ENCODE results near the gene LGR4.
A peak's percentile ranks its signal among the peaks of the same experiment; 100 is the strongest.

The LGR4 gene

DNA sequence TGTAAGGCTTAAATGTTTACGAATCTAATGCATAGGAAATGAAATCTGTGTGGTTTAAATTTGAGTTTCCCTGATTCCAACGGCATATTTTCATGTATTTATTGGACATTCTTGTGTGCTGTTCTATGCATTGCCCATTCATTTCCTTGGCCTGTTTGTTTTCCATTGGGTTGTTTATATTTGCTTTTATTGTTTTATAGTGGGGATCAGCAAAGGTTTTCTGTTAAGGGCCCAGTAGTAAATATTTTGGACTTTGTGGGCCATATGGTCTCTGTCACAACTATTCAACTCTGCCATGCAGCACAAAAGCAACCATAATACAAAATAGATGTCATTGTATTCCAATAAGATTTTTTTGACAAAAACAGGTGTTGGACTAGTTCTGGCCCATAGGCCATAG, 5.2 kb upstream of the LGR4 start:
- DNase-seq: no peak
- Histone ChIP-seq H3K9me3 (no peaks in the 10 kb centered on the region), H3K4me3 (ENCODE audit: low read depth, low read length) (no peak overlapping the region), H3K4me1 (no peaks in the 10 kb centered on the region), H3K27me3 (no peaks in the 10 kb centered on the region), H3K36me3 (no peaks in the 10 kb centered on the region)
- no peak for TF ChIP-seq CTCF (IDR thresholded peaks at IDR 0.05; ENCODE audit: low read depth, low read length)

DNA sequence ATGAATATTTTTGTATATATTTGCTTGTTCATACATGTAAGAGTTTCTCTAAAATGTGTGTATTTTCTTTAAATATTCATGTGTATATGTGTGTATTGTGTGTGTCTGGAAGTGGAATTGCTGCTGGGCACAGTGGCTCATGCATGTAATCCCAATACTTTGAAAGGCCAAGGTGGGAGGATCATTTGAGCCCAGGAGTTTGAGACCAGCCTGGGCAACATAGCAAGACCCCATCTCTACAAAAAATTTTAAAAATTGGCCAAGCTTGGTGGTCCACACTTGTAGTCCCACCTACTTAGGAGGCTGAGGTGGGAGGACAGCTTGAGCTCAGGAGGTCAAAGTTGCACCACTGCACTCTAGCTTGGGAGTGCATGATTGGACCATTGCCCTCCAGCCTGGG, 4.7 kb upstream of the LGR4 start:
- no peak for DNase-seq
- H3K4me1 ChIP-seq: no peaks in the 10 kb centered on the region
- no peaks in the 10 kb centered on the region for H3K36me3 ChIP-seq

GRCh38 chr11:27475622-27476021, 3.0 kb upstream of the LGR4 start:
- TF ChIP-seq CTCF (IDR thresholded peaks at IDR 0.05; ENCODE audit: low read depth, low read length): no peak
- no peak overlapping the region for H3K4me3 ChIP-seq (ENCODE audit: low read depth, low read length)
- H3K27me3 ChIP-seq: no peaks in the 10 kb centered on the region
- DNase-seq: no peak
- no peaks in the 10 kb centered on the region for H3K9me3 ChIP-seq
- H3K4me1 ChIP-seq: no peaks in the 10 kb centered on the region; the same call in 1 of the 2 replicates
- no peaks in the 10 kb centered on the region for H3K36me3 ChIP-seq

More for the DNA sequence above, 4.7 kb upstream of the LGR4 start:
- TF ChIP-seq CTCF (IDR thresholded peaks at IDR 0.05; ENCODE audit: low read depth, low read length): no peak
- no peaks in the 10 kb centered on the region for H3K27me3 ChIP-seq
- no peaks in the 10 kb centered on the region for H3K9me3 ChIP-seq
- H3K4me3 ChIP-seq (ENCODE audit: low read depth, low read length): no peak overlapping the region

DNA sequence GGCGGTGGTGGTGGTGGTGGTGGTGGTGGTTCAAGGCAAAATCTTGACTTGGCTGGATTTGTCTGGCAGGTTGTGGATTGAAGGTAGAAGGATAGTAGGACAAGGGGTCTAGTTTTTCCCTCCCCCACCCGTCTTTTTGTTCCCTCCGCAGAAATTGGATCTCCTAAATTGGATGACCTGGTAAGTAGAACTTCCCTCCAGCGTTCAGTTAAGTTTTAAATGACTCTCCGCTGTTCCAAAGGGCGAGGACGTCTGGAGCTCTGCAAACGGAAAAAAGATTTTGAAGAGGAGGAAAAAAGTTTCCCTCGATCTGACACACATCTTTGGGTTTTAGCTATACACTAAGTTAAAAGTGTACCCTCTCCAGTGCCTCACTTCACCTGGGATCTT, 422 bp upstream of the LGR4 start:
- H3K9me3 ChIP-seq: no peaks in the 10 kb centered on the region
- no peak for DNase-seq
- no peak overlapping the region for H3K4me3 ChIP-seq (ENCODE audit: low read depth, low read length)
- no peaks in the 10 kb centered on the region; the same call in 1 of the 2 replicates for H3K4me1 ChIP-seq
- H3K36me3 ChIP-seq: no peaks in the 10 kb centered on the region
- no peaks in the 10 kb centered on the region for H3K27me3 ChIP-seq
- TF ChIP-seq CTCF (IDR thresholded peaks at IDR 0.05; ENCODE audit: low read depth, low read length): no peak

- Histone ChIP-seq H3K9me3 (no peaks in the 10 kb centered on the region), H3K36me3 (no peaks in the 10 kb centered on the region), H3K4me3 (ENCODE audit: low read depth, low read length) (peak overlapping the region; percentile 52), H3K27me3 (no peaks in the 10 kb centered on the region), H3K4me1 (no peaks in the 10 kb centered on the region; the same call in 1 of the 2 replicates)
- TF ChIP-seq CTCF (IDR thresholded peaks at IDR 0.05; ENCODE audit: low read depth, low read length): no peak
- DNase-seq: peak; percentile 37
Observed at GRCh38 chr11:27471589-27472397, 797 bp downstream of the LGR4 start.

GRCh38 chr11:27470826-27471588, 1.6 kb downstream of the LGR4 start:
- Histone ChIP-seq H3K4me3 (ENCODE audit: low read depth, low read length) (peak overlapping the region; percentile 44; the same call in 1 of the 2 replicates), H3K4me1 (no peaks in the 10 kb centered on the region; the same call in 1 of the 2 replicates), H3K27me3 (no peaks in the 10 kb centered on the region), H3K9me3 (no peaks in the 10 kb centered on the region), H3K36me3 (no peaks in the 10 kb centered on the region)
- DNase-seq: no peak
- TF ChIP-seq CTCF (IDR thresholded peaks at IDR 0.05; ENCODE audit: low read depth, low read length): no peak

Measured in BE2C (cell line).